ENCODE results near the gene ATP2B2.

Gene ATP2B2

DNA sequence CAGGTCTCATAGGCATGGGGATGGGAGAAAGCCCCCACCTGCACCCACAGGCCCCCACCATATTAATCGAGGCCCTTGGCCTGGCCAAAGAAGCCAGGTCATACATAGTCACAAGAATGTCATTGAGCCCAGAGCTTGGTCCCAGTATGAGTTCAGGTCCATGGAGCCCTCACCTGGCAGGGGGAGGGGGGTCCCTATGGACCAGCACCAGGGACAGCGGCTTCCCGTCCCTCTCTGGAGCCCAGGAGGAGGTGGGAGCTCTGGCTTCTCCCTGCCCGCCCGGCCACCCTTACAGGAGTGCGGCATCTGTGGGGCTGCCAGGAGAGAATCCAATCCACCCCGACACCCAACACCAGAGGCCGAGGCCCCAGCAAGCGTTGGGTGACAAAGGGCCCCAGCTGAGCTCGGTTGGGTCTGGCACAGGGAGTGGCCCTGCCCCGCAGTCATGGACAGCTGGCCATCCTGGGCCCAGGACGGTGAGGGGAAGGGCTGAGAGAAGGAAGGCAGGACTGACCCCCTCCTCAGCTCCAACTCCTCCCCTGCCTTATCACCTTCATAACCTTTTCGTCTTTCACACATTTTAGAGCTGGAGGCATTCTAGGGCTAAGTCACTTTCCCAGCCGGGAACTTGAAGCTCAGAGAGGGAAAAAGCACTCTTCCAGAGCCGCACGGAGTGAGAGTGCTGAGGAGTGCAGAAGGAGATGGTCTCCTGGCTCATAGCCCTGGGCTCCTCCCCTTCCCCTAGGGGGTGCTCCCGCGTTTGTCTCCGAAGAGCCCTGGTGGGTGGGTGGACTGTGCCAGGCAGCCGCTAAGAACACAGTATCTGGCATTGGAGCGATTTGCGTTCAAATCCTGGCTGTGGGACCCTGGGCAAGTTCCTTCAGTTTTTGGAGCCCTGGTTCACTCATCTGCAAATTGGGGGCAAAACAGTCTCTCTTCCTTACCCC lies 54.6 kb downstream of the ATP2B2 start:
- no peak overlapping the region for H3K27ac ChIP-seq
- TF ChIP-seq CTCF (conservative IDR thresholded peaks at IDR 0.05), result no peak

GRCh38 chr3:10449436-10449835 lies 56.0 kb downstream of the ATP2B2 start:
- TF ChIP-seq CTCF (conservative IDR thresholded peaks at IDR 0.05), result no peak
- H3K27ac ChIP-seq, result no peak overlapping the region

DNA sequence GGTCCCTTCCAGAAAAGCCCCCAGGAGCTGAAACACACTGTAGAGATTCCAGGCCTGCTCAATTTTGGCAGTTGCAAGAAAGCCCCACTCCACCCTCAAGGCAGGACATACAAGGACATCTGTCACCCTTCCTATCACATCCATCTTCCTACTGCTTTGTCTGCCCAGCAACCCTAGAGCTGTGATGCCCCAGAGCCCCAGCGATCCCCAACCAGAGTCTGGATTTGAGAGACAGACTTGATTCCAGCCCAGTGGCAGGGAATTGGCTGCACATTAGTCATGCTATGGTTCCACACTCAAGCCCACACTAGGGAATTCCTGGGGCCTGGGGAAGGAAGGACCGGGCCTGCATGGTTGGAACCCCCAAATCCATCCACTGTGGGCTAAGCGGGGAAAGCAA lies 56.8 kb downstream of the ATP2B2 start:
- no peak overlapping the region for H3K27ac ChIP-seq

GRCh38 chr3:10447527-10448260 lies 57.7 kb downstream of the ATP2B2 start:
- TF ChIP-seq CTCF (conservative IDR thresholded peaks at IDR 0.05), result no peak
- H3K27ac ChIP-seq, result no peak overlapping the region; the same call in 1 of the 2 replicates

More for the DNA sequence above, 56.8 kb downstream of the ATP2B2 start:
- no peak for TF ChIP-seq CTCF (conservative IDR thresholded peaks at IDR 0.05)

DNA sequence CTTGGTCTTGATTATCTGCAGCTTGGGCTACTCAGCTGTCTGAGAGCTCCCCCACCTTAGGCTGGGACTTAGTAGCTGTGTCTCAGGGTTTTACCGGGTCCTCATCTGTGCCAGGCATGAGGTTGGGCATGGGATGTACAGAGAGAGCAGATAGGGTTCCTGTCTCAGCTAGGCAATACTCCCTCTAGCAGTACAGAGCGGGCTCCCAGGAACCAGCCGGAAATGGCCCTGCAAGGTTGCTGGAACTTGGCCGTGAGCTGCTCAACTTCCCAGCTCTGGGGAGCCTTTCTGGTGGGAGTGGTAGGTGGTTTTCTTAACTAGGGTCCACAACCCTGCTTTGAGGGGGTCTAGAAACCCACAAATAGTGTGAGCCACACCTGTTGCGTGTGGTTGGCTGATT lies 58.3 kb downstream of the ATP2B2 start:
- H3K27ac ChIP-seq, result no peak overlapping the region
- no peak for TF ChIP-seq CTCF (conservative IDR thresholded peaks at IDR 0.05)

DNA sequence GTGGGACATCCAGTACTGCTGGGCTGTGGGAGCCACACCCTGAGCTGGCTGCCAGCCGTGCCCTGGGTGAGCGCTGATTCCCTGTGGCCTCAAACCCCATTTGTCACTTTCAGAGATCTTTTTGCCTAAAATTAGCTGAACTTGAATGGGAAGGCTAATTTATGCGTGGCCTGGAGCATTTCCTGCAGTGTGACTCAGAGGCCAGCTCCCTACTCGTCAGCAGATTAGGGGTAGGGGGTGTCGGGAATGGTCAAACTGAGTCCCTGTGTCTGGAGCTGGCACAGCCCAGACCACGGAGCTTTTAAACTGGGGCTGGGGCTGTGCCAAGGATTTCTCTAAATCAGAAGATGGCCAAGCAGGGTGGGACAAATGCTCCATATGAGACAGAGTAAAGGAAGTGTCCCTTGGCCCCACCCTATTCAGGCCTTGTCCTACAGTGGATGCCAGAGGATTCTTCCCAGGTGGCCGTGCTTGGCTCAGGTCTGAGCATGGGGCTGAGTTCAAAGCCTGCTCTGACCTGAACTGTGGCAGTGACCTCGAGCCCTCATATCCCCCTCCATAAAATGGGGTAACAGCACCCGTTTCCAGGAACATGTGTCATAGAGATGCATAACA lies 59.7 kb downstream of the ATP2B2 start:
- TF ChIP-seq CTCF (conservative IDR thresholded peaks at IDR 0.05), result no peak
- no peak overlapping the region for H3K27ac ChIP-seq

DNA sequence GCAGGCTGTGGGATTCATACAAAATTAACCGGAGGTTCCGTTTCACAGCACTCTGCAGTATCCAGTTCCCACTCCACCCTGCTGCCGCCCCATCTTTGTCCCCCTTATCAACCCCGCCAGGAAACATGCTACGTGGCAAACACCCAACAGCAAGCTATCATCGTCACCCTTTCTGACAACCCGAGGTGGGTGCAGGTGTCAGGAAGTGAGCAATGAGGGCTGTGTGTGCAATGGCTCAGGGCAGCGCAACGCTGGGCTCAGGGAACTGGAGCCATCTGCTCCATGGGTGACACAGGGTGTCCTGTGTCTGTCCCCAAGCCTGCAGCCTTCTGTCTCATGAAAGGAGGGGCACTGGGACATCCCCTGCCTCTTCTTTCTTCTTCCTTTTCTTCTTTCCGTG lies 60.9 kb downstream of the ATP2B2 start:
- TF ChIP-seq CTCF (conservative IDR thresholded peaks at IDR 0.05), result no peak
- H3K27ac ChIP-seq, result no peak overlapping the region
